GM21737 (cell line): ENCODE results near the gene DLL1.

Experiments
- ATAC-seq: cut with Tn5 transposase; IDR thresholded peaks from one replicate; pipeline ENCODE4 v1.9.1; 2021; ENCODE audit warnings: mild to moderate bottlenecking, moderate library complexity; ENCODE audit not compliant: unreplicated experiment

DLL1 gene

DNA sequence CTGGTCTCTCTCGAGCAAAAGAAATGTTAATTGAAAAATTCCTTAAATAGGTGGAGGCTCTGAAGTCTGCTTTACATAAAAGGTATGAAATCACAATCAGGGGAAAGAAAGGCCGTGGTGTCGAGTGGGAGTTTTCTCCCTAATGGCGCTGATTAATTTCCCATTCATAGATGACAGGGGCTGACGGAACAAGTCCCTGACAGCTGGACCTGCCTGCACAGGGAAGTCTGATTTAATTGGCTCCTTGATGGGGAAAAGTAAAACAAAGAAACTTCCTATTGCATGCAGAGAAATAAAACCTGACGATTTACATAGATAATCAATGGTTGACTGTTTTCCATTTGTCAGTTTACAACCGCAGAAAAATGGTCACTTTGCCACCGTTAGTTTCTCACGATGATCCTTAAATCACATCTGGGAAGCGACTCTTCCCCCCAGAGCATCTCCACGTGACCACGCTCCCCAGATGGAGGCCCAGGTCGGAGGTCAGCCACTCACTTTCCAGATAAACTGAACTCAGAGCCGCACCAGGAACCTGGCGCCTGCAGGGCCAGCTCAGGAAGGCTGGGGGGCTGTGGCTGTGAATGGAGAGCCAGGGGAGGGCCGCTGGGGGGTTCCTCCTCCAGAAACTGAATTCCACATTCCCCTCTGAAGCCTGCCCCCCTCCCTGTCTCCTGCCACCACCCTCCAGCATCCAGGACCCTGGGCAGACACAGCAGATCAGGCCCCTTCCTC lies 55.3 kb downstream of the DLL1 start:
- no peak for ATAC-seq

DNA sequence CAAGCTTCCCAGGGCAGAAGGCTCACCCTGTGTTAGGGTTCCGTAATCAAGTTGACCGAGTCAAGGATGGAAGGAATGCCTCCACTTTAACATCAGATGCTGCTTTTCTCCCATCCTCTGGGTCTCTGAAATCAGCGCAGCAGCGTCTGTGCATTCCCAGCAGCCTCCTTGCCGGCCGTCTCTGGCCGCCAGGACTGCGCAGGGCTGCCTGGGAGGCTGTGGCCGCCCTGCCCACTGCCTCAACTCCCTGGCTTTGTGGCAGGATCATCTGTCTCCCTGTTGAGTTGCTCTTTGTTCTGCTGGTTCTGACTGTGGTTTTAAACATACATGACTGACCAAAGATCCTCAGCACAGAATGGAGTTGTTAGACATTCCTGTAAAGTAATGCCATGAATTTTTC lies 56.5 kb downstream of the DLL1 start:
- no peak for ATAC-seq

DNA sequence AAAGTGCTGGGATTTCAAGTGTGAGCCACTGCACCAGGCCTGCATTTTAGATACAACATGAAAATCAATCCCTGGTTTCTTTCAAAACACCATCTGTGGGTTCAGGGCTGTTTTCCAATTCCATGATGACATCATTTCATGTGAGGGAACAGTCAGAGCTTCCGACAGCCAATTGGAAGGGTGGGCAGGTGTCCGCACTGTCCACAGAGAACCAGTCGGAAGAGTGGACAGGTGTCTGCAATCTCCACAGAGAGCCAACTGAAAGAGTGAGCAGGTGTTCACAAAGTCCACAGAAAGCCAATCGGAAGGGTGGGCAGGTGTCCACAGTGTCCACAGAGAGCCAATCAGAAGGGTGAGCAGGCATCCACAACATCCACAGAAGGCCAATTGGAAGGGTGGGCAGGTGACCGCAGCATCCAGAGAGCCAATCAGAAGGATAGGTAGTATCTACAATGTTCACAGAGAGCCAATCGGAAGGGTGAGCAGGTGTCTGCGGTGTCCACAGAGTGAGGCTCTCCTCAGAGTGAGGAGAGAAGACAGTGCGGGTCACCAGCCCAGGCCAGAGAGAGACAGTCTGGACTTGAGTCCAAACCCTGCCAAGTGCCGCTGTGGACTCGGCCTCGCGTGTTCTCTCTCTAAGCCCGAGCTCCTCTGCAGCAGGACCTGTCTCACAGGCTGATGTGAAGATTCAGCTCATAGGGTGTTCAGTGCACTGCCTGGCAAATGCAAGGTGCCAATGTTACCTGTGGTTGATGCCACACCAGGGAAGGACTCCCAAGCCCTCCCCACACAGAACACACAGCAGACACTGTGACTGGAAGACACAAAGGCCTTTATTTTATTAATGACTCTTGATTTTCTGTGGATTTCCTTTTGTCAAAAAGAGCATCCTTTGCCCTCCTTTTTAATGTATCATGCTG lies 57.3 kb downstream of the DLL1 start:
- no peak for ATAC-seq
